ENCODE measurements around the gene PHF24.
A peak's percentile ranks its signal among the peaks of the same experiment; 100 is the strongest.
"Not testable (repeated sequence)": the region's sequence is repeated elsewhere in the genome, so short reads cannot be mapped to it uniquely, and the experiment has no call there.

Gene PHF24

DNA sequence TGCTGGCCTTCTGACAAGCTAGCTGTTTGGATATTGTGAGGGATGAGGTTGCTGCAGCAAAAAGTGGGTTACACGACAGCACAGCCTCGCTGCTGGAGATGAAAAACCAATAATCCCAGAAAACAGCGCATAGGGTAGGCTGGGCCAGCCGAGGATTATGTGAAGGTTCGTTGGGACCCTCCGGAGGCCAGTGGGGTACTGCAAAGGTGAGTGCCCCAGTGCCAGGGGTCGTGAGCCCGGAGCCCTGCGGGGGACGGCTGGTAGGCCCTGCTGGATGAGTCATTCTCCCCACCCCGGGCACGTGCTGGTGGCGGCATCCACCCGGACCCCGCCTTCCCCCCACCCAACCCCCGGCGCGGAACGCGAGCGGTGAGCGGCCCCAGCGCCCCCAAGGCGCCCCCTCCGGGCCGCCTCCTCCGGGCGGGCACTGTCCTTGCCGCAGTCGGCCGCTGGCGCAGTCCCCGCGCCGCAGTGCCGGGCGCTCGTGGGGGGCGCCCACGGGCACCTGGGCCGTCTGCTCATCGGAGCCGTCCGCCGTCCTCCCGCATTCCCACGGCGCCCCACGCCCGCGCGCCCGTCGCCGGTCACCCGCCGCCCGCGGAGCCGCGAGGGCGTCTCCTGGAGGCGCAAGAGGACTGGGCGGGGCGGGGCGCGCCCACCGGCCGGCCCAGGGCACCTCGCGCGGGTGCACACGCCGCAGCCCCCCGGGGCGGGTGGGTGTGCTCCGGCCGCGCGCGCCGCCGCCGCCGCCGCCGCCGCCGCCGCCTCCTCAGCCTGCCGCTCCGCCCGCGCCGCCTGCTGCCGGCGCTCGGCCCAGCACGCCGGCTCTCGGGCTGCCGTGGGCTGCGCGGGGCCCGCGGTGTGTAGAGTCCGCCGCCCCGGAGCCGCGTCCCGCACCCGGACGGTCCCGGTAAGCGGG lies at the start of gene PHF24:
PHF24 (plus strand) TSS at position 794 of the 919 bp plus-strand sequence. CDS start 13,014 bp downstream, outside the sequence.
- peak; percentile 22 to 25 for DNase-seq

DNA sequence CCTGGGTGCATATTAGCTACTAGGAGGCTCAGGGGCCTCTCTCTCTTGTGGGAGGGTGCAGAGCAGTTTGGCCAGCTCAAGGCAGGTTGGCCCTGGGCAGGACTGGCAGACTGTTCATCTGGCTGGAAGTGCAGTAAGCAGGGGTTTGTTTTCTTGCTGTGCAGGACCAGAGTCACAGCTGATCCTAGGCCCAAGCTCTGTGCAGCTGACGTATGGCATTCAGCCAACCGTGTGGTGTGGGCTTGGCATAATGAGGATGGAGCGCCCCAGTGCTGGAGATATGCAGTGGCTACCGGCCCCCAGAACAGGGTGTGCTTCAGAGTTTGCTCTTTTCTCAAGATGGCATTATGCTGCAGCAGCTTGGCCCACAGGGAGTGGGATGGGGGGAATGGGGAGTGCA lies 31.0 kb upstream of the PHF24 start:
- DNase-seq, result no peak

DNA sequence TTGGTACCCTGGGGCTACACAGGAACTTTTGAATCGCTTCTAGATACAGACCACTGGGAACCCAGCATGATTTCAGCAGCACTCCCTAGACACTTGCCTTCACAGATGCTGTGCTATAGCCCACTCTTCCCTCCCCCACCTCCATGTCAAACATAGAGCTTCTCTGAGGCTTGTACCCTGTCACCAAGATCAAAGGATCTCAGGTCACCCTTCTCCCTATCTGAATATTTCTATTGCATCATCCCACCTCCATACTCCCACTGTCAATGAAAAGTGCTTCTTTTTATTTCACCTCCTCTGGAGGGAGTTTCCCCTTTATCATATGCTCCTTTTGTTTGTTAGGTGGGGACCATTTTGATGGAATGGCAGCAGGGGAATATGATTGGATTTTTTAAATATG lies 29.2 kb upstream of the PHF24 start:
- DNase-seq, result no peak

DNA sequence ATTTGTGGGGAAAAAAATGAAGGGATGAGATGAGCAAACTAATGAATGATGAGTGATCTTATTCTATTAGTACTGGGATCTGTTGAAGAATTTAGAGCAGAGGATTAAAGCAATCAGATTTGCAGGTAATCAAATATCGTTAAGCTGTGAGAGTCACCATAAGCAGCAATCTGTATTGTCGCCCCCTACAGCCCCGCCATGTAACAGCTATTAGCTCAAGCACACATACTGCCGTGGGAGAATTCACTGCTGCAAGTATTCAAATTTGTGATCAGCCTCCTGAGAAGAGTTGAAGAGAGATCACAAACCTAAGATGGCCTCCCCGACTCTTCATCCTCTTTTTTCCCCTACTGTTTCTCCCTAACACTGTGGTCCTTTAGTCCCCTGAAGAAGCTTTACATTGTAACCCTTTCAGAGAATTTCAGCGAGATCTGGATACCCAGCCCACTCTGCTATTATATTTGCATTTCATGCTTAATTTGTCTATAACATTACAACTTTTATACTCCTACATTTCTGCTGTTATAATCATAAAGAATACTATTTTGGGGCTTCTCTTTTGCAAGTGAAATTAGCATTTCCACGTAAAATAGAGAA lies 28.5 kb upstream of the PHF24 start:
- DNase-seq, result peak; percentile 5 to 14

DNA sequence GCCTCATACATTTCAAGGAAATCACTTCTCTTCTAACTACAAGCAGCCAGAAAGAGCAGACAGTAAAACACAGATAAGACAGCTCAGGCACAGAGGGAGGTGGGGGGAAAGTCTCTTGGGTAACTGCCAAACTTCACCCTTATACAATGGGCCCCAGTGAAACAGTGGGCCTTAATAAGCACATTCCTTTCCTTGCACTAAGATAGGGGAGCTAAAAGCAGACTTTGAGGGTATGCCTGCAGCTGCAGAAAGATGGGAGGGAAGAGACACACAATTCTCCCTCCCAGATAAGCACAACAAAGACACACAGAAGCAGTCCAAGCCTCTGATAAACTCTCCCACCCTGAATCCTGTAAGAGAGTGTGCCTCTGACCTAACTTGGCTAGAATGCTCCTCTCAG lies 18.1 kb upstream of the PHF24 start:
- DNase-seq, result not testable (repeated sequence)

DNA sequence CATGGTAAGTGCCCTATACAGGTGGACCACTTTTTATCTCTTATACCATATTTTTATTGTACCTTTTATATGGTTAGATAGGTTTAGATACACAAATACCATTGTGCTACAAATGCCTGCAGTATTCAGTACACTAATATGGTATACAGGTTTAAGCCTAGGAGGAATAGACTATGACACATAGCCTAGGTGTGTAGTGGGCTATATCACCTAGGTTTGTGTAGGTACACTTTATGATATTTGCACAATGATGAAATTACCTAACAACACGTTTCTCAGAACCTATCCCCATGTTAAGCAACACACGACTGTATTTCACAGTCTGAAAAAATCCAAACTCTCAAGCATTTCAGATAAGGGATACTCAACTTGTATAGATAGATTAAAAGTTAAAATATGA lies 9.6 kb upstream of the PHF24 start:
- no peak for DNase-seq

DNA sequence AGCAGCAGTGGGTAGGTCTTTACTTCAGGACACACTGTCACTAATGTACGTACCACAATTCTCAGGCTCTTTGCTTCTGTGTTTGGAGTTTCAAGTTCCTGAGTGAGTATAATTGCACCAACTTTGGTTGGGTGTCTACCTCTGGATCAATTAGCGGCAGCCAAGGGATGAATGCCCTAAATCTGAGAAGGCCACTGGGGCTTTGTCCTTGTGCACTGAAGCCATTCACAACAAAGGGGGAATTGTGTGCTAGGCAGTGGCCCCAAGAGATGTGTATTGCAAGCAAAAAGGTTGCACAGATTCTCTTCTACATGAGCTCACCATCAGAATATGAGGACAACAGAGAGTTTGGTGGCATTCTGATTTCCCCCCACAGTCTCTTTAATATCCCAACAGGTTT lies 3.9 kb upstream of the PHF24 start:
- no peak for DNase-seq

DNA sequence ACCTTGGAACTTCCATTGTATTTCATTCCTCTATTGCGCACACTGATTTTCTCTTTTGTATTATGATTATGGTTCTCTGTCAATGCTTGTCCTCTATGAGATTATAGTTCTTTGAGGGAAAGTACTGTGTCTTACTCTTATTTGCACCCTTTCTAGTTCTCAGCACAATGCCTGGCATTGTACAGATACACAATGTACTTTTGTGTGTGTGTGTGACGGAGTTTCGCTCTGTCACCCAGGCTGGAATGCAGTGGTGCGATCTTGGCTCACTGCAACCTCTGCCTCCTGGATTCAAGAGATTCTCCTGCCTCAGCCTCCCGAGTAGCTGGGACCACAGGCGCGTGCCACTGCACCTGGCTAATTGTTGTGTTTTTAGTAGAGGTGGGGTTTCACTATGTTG lies 2.0 kb upstream of the PHF24 start:
- not testable (repeated sequence) for DNase-seq

DNA sequence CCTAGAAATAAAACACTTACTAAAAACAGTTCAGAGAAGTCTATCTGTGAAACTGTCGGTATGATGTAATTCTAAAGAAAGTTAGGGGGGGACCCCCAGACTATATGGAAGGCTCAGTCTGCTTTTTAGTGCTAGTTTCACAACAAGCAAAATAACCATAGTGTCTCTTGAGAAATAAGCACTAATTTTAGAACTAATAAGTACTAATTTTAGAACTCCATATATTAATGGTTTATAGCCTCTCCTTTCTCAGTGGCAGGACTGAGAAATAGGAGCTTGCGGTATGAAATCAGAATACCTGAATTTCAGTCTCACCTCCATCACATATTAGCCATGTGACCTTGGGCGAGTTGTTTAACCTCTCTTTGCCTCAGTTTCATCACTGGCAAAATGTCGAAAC lies 1.4 kb upstream of the PHF24 start:
- DNase-seq, result no peak

DNA sequence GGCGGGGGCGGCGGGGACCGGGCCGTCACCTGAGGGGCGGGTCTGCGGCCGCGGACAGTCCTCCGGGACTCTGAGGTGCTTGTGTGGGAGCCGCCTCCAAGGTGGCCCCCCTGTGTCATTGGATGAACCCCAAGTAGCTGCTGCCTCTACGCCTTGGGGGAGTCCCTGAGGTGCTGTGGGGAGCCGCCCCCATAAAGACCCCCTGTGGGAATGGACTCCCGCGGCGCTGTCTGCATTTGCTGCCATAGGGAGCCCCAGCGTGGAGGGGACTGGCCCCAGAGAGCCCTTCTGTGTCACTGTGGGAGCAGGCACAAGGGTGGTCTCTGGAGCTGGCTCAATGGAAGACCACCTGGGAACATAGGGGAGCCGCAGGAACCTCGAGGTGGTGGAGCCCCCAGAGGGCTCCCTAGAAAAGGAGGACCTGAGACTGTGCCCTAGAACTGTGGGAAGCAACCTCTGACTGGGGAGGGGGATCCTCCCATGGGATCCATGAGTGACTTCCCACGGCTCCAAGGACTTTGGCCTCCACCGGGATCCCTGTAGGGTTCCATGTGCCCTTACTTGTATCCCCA lies 412 bp downstream of the PHF24 start:
- DNase-seq, result no peak

DNA sequence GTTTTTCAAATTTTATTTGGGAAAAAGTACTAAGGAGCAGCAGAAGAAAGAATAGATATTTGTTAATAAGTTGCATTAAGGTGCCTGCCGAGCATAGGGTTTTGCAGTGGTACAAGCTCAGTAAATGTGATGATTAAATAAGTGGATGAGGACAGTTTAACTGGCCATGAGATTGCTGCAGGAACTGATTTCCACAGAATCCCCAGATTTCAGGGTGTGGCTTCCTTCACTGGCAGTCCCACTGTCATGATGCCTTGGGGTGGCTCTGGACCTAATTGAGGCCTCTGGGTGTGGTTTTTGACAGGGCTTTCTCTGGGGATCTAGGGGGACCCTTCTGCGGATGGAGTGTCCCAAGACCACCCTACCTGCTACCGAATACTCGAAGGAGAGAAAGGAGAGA lies 1.4 kb downstream of the PHF24 start:
- no peak for DNase-seq

DNA sequence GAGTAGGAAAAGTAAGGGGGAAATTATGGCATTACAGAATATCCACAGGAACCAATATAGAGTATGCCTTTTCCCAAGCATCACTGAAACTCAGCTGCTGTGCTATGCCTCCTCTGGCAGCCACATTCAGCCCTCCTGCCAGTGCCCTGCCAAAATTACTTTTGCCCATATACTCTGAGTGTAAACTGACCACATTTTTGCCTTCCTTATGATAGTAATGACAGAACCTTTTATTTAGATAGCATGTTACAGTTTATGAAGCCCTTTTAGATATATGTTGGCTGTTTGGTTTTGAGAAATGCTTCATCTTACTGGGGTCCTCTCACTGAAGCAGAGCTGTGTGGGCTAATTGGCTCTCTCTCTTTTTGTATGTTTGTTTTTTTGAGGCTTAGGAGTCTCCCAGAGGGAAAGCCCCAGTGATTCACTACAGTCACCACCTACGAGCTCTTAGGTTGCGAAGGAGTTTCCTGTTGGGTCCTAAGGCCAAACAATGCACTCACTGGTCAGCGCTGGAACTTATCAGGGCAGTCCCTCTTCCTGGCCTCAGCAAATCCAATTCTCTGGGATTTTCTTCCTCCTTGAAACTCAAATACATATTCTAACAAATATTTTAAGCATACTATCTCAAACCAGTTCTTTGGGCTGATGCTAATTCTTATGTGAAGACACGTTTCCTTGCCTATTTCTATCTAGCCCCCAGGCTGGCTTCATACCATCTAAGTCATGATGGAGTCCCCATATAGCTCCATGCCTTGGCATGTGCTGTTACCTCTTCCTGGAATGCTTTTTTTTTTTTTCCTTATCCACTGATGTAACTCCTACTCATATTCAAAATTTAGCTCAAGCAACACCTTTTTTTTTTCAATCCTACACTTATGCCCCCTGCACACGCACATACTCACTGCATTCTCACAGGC lies 3.7 kb downstream of the PHF24 start:
- DNase-seq, result no peak

DNA sequence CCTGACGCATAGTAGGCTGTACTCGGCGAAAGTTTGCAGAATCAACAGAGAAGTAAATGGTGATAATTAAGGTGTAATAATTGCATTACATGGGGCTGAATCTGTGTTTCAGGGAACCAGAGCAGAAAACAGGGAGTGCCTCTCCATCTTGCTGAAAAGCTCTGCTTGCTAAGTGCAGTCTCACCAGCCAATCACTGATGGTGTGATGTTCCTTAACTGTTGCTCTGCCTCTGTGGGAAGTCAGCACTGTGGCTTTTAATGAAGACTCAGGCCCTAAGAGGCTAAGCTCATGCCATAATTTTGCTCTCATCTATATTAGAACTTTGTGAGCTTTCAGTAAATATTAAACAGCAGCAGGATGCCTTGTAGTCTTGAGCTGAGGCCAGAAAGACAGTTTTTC lies 4.5 kb downstream of the PHF24 start:
- DNase-seq, result no peak

DNA sequence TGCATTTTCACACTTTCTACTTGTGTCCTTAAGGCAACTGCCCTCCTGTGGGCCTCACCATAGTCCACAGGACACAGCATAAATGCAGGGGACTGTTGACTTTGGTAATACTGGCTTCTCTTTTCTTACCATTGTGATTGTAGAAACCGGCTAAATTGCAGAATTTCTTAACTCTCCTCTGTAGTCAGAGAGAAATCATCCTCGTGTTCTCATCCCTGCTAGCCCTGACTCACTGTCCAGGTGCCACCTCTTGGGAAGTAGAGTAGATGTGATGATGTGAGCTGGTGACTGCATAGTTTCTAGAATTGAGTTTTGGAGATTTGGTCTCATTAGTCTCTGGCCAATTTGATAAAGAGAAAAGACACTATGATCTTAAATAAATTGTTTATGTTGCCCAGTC lies 5.5 kb downstream of the PHF24 start:
- no peak for DNase-seq

DNA sequence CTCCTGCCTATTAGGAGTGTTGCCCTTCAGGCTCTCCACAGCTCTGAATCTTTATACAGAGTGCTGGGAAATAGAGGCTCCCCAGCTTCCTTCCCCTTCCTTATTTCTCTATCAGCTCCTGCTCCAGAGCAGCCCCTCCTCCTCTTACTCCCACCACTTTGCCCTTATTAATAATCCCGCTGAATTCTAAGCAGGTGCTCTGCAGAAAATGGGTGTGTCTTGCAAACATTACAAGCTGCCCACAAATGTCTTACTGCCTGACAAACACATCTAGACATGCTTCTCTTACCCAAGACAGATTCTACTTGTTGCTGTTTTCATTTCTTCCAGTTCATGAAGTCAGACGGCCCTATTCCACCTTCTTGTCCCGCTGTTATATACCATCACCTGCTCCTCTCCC lies 6.4 kb downstream of the PHF24 start:
- no peak for DNase-seq

DNA sequence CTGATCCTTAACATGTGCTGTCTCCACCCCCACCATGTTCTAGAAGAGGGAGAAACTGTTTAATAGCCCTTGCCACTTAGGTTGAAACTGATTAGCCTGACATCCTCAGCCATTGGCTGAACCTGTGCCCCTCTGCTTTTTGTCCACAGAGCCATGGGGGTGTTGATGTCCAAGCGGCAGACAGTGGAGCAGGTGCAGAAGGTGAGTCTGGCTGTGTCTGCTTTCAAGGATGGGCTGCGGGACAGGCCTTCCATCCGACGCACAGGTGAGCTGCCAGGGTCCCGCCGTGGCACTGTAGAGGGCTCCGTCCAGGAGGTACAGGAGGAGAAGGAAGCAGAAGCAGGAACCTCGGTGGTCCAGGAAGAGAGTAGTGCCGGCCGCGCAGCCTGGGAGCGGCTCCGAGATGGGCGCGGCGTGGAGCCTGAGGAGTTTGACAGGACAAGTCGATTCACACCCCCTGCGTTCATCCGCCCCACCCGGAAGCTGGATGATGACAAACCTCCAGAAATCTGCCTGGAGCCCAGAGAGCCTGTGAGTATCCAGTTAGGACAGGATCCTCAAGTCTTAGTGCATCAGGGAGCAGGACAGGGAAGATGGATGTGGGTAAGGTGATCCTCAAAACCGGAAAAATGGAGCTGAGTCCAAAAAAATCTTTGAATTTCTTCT lies 13.2 kb downstream of the PHF24 start:
- no peak for DNase-seq

DNA sequence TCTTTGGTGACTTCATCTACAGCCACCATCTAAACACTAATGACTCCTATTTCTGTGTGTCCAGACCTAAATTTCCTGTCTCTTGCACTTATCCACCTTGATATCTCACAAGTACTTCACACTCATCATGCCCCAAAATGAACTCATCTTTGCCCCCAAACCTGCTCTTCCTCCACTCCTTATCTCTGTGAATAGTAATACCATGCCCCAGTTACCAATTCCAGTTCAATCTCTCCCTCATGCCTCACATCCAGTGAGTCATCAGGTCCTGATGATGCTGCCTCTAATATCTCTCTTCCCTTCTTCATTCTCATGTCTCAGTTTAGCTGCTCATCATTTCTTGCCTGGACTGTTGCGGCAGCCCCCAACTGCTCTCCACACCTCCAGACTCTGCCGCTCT lies 16.6 kb downstream of the PHF24 start:
- no peak for DNase-seq

DNA sequence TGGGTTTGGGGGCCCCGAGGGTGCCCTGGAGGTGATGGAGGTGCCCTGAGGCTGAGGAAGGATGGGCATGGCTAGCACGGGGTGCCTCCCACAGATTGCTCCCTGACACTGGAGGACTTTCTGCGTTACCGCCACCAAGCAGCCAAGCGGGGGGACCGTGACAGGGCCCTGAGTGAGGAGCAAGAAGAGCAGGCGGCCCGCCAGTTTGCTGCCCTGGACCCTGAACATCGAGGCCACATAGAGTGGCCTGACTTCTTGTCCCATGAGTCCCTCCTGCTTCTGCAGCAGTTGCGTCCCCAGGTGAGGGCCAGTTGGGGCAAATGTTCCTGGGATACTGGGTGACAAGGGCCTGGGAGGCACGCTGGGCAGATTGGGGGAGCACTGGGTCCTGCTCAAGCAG lies 18.4 kb downstream of the PHF24 start:
- no peak for DNase-seq

DNA sequence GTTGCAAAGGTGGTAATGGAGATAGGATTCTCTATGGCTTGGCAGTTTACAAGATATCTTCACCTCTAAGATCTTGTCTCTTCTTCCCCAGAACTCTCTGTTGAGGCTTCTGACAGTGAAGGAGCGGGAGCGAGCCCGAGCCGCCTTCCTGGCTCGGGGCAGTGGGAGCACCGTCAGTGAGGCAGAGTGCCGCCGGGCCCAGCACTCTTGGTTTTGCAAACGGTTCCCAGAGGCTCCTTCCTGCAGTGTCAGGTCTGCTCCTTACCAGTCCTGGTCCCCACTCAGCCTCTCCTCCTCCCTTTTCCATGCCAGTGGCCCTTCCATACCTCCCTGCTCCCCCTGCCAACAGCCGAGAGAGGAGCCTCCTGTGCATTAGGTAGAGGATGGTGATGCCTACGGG lies 18.9 kb downstream of the PHF24 start:
- no peak for DNase-seq

DNA sequence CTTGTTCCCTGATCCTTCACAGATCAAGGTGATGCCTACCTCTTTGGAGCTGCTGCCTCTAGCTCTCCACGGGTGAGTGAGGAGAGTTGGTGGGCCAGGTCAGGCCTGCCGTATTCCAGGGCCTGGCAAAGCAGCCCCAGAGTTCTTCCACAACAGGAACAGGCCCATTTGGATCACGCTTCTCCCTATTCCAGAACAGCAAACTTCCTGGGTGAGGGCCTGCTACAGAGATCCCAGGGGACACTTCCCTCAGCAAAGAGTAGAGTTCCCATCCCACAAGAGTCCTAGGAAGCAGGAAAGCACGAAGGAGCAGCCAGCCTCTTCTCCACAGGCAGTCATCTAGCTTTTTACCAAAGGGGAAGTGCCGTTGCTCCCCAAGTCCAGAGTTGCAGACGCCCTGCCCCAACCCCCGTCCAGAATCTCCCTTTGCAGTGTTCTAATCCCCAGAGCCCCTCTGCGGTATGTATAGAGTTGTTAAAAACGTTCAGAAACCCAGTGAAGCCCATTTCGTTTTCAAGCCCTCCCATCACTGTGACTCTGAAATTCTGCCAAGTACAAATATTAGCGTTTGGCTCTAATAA lies 22.2 kb downstream of the PHF24 start:
- no peak for DNase-seq

DNA sequence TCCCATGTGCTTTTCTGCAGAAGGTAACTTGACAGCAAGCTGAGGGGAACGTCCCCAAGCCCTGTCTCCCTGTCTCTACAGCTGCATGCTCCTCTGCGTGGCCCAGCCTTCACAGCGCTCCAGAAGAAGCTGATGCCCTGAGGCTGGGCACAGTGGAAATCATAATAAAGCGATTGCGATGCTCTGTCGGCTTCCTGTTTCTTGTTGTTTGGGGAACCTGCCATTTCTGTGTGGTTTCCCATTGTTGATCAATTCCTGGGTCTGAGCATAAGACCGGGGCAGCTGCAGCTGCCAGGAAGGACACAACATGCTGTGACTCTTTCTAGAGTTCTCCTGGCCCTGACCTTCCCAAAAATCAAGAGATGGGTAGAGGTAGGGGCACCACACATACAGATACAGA lies 24.3 kb downstream of the PHF24 start:
- no peak for DNase-seq

DNA sequence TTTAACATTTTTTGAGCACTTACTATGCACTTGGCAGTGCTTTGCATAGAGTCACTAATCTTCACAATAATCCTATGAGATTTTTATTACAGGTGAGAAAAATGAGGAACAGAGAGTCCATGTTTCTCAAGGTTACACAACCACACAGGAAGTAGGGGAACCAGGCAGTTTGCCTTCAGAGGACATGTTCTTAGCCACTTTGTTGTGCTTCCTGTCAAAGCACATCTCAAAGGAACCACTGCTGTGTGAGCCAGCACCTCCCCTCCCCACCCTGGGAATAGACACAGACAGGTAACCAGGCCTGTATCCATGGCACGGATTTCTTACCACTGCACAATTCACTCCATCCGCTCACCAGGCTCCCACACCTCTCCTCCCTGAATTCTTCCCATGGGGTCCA lies 25.1 kb downstream of the PHF24 start:
- no peak for DNase-seq

All from activated CD4-positive, alpha-beta T cell treated with anti-CD3 and anti-CD28 coated beads, Interleukin-2, amount 50 U/mL, for 4 hours (primary cell).